ENCODE measurements around the gene PACSIN2.

GRCh38 chr22:42997582-42998090 is 17.3 kb downstream of the PACSIN2 start:
- TF ChIP-seq, protein P1, sequence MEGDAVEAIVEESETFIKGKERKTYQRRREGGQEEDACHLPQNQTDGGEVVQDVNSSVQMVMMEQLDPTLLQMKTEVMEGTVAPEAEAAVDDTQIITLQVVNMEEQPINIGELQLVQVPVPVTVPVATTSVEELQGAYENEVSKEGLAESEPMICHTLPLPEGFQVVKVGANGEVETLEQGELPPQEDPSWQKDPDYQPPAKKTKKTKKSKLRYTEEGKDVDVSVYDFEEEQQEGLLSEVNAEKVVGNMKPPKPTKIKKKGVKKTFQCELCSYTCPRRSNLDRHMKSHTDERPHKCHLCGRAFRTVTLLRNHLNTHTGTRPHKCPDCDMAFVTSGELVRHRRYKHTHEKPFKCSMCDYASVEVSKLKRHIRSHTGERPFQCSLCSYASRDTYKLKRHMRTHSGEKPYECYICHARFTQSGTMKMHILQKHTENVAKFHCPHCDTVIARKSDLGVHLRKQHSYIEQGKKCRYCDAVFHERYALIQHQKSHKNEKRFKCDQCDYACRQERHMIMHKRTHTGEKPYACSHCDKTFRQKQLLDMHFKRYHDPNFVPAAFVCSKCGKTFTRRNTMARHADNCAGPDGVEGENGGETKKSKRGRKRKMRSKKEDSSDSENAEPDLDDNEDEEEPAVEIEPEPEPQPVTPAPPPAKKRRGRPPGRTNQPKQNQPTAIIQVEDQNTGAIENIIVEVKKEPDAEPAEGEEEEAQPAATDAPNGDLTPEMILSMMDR (IDR thresholded peaks at IDR 0.05; ENCODE audit: insufficient read depth, low read length), result no peak
- TF ChIP-seq, protein P2, sequence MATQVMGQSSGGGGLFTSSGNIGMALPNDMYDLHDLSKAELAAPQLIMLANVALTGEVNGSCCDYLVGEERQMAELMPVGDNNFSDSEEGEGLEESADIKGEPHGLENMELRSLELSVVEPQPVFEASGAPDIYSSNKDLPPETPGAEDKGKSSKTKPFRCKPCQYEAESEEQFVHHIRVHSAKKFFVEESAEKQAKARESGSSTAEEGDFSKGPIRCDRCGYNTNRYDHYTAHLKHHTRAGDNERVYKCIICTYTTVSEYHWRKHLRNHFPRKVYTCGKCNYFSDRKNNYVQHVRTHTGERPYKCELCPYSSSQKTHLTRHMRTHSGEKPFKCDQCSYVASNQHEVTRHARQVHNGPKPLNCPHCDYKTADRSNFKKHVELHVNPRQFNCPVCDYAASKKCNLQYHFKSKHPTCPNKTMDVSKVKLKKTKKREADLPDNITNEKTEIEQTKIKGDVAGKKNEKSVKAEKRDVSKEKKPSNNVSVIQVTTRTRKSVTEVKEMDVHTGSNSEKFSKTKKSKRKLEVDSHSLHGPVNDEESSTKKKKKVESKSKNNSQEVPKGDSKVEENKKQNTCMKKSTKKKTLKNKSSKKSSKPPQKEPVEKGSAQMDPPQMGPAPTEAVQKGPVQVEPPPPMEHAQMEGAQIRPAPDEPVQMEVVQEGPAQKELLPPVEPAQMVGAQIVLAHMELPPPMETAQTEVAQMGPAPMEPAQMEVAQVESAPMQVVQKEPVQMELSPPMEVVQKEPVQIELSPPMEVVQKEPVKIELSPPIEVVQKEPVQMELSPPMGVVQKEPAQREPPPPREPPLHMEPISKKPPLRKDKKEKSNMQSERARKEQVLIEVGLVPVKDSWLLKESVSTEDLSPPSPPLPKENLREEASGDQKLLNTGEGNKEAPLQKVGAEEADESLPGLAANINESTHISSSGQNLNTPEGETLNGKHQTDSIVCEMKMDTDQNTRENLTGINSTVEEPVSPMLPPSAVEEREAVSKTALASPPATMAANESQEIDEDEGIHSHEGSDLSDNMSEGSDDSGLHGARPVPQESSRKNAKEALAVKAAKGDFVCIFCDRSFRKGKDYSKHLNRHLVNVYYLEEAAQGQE (IDR thresholded peaks at IDR 0.05; ENCODE audit: insufficient replicate concordance, low read depth), result no peak
- TF ChIP-seq SPI1 (IDR thresholded peaks at IDR 0.05; ENCODE audit: borderline replicate concordance, low read depth), result no peak
- no peak for TF ChIP-seq POLR2AphosphoS5 (IDR thresholded peaks at IDR 0.05; ENCODE audit: low read depth)
